GM18519 (cell line): Measurements from ENCODE around the gene DCLK1.

ENCODE experiments used
- ATAC-seq: cut with Tn5 transposase; IDR thresholded peaks from one replicate; pipeline ENCODE4 v1.9.1; 2021; ENCODE audit warnings: mild to moderate bottlenecking, moderate library complexity; ENCODE audit not compliant: unreplicated experiment, low FRiP score

DCLK1 gene

GRCh38 chr13:36131222-36131930 is at the start of gene DCLK1:
Gene DCLK1 (minus strand): TSS chr13:36131382.
- no peak for ATAC-seq

- no peak for ATAC-seq
Measured at GRCh38 chr13:36175621-36176020, 44.4 kb upstream of the DCLK1 start.

GRCh38 chr13:36174923-36175322 is 43.7 kb upstream of the DCLK1 start:
- no peak for ATAC-seq

GRCh38 chr13:36173571-36174322 is 42.6 kb upstream of the DCLK1 start:
- no peak for ATAC-seq

- ATAC-seq = no peak
Measured at GRCh38 chr13:36166046-36166445, 34.9 kb upstream of the DCLK1 start.

GRCh38 chr13:36163809-36164308 is 32.7 kb upstream of the DCLK1 start:
- ATAC-seq = no peak

- no peak for ATAC-seq
Measured at GRCh38 chr13:36163286-36163685, 32.1 kb upstream of the DCLK1 start.

GRCh38 chr13:36160297-36160696 is 29.1 kb upstream of the DCLK1 start:
- ATAC-seq = no peak

- ATAC-seq = no peak
Measured at GRCh38 chr13:36158611-36159010, 27.4 kb upstream of the DCLK1 start.

- ATAC-seq = no peak
Measured at GRCh38 chr13:36157480-36157879, 26.3 kb upstream of the DCLK1 start.

GRCh38 chr13:36154567-36155291 is 23.5 kb upstream of the DCLK1 start:
- ATAC-seq = no peak

- no peak for ATAC-seq
Measured at GRCh38 chr13:36151591-36151990, 20.4 kb upstream of the DCLK1 start.

- ATAC-seq = no peak
Measured at GRCh38 chr13:36148446-36148845, 17.3 kb upstream of the DCLK1 start.

- no peak for ATAC-seq
Measured at GRCh38 chr13:36147330-36147729, 16.1 kb upstream of the DCLK1 start.

- no peak for ATAC-seq
Measured at GRCh38 chr13:36146511-36147269, 15.5 kb upstream of the DCLK1 start.

GRCh38 chr13:36143738-36144137 is 12.6 kb upstream of the DCLK1 start:
- ATAC-seq = no peak

GRCh38 chr13:36142735-36143134 is 11.6 kb upstream of the DCLK1 start:
- ATAC-seq = no peak

- no peak for ATAC-seq
Measured at GRCh38 chr13:36135876-36136275, 4.7 kb upstream of the DCLK1 start.

GRCh38 chr13:36134632-36135031 is 3.5 kb upstream of the DCLK1 start:
- no peak for ATAC-seq

GRCh38 chr13:36133950-36134626 is 2.9 kb upstream of the DCLK1 start:
- ATAC-seq = no peak
